OCI-LY7 (cell line): Measurements from ENCODE around the gene CEP162.
"Not testable (repeated sequence)": the region's sequence is repeated elsewhere in the genome, so short reads cannot be mapped to it uniquely, and the experiment has no call there.

Experiments used
- EZH2phosphoT487 ChIP-seq: fragments of 200-600 bp; sonication (generic); IDR thresholded peaks from 2 replicates; pipeline ENCODE4 v1.6.1; 2018; ENCODE audit warnings: low read depth, borderline replicate concordance, mild to moderate bottlenecking, mixed run types, antibody characterized with exemption, low read length, moderate library complexity, mixed read lengths
- TF ChIP-seq, protein P1 (sequence below): fragments of 200-600 bp; sonication (generic); conservative IDR thresholded peaks from 2 replicates; pipeline ENCODE4 v1.5.1; 2014; ENCODE audit warnings: mild to moderate bottlenecking, antibody characterized with exemption, low read length, moderate library complexity, mixed read lengths

DNA sequence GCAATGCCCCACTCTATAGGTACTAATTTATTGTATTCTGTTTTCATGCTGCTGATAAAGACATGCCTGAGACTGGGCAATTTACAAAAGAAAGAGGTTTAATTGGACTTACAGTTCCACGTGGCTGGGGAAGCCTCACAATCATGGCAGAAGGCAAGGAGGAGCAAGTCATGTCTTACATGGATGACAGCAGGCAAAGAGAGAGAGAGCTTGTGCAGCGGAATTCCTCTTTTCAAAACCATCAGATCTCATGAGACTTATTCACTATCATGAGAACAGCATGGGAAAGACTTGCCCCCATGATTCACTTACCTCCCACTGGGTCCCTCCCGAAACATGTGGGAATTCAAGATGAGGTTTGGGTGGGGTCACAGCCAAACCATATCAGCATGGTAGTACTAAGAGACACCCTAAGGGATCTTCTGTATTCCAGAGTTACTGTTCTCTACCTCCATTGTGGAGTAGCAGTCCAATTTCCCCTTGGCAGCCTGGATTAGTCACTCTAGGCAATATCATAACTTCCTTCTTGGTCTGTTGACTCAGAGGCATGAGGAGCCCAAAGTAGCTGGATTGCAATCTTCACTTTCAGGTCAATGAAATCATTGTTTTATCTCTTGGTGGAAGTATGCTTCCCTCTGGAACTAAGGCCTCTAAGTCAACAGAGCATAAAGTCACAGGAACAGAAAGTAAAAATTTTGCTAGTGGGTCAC is 122.1 kb downstream of the CEP162 start:
- TF ChIP-seq, protein P1, sequence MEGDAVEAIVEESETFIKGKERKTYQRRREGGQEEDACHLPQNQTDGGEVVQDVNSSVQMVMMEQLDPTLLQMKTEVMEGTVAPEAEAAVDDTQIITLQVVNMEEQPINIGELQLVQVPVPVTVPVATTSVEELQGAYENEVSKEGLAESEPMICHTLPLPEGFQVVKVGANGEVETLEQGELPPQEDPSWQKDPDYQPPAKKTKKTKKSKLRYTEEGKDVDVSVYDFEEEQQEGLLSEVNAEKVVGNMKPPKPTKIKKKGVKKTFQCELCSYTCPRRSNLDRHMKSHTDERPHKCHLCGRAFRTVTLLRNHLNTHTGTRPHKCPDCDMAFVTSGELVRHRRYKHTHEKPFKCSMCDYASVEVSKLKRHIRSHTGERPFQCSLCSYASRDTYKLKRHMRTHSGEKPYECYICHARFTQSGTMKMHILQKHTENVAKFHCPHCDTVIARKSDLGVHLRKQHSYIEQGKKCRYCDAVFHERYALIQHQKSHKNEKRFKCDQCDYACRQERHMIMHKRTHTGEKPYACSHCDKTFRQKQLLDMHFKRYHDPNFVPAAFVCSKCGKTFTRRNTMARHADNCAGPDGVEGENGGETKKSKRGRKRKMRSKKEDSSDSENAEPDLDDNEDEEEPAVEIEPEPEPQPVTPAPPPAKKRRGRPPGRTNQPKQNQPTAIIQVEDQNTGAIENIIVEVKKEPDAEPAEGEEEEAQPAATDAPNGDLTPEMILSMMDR = not testable (repeated sequence)
- not testable (repeated sequence) for TF ChIP-seq EZH2phosphoT487
